Mesothelial cell of epicardium (in vitro differentiated cells): ENCODE data around the gene TNS1. TPM values are rescaled to one million over a fixed set of nuclear protein-coding genes. Genes with fewer than 3 reads are reported as not detected.

Experiments used
- DNase-seq, 2 experiments: peaks; one replicate each; pipeline ENCODE4 v3.0.0; 2021; ENCODE audit warnings: low spot score in 2 of 2; ENCODE audit not compliant: unreplicated experiment in 2 of 2
- H3K27ac Mint-ChIP-seq: 2 replicates; pipeline ENCODE4 v1.8.0; 2021; ENCODE audit warnings: mixed read lengths
- H3K27me3 Mint-ChIP-seq: 2 replicates; pipeline ENCODE4 v1.8.0; 2021; ENCODE audit warnings: low read depth, mixed read lengths
- H3K36me3 Mint-ChIP-seq: 2 replicates; pipeline ENCODE4 v1.8.0; 2021; ENCODE audit warnings: mixed read lengths
- H3K4me1 Mint-ChIP-seq: 2 replicates; pipeline ENCODE4 v1.8.0; 2021; ENCODE audit warnings: mixed read lengths
- H3K4me3 Mint-ChIP-seq: 2 replicates; pipeline ENCODE4 v1.8.0; 2021; ENCODE audit warnings: mild to moderate bottlenecking, moderate library complexity, mixed read lengths
- H3K9me3 Mint-ChIP-seq: 2 replicates; pipeline ENCODE4 v1.8.0; 2021; ENCODE audit warnings: mixed read lengths
- total RNA-seq: library from RNA; stranded (reverse); gene quantifications from 3 replicates; pipeline ENCODE4 v1.2.1, GENCODE V29; 2021
- TF ChIP-seq, protein P1 (sequence below): fragments of 200-600 bp; sonication (generic); IDR thresholded peaks from one replicate; pipeline ENCODE4 v1.5.0; 2021; ENCODE audit warnings: antibody characterized with exemption; ENCODE audit not compliant: unreplicated experiment

TNS1 gene
- total RNA-seq, 1 donor from 2014 or later, result 130 TPM

DNA sequence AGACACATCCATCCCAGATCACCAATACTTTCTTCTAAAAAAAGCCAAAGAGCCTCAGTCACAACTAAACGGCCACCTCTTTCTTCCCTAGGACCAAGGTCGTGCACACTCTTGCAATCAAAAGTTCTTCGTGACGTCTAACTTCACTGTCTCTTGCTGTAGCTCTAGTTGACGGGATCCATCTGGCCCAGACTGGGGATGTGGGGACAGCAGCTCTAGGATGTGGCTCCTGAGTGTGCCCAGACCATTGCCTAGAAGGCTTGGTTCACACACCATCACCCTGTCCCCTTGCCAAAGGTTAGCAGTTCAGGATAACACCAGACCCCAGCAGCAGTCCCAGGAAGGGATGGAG, 98.2 kb downstream of the TNS1 start:
- Mint-ChIP-seq H3K4me1 (peaks cover 27% of the 10 kb centered on the region), H3K4me3 (no peak overlapping the region), H3K27ac (peak overlapping the region; percentile 80), H3K27me3 (no peaks in the 10 kb centered on the region), H3K36me3 (peaks cover 6% of the 10 kb centered on the region), H3K9me3 (no peaks in the 10 kb centered on the region)
- TF ChIP-seq, protein P1, sequence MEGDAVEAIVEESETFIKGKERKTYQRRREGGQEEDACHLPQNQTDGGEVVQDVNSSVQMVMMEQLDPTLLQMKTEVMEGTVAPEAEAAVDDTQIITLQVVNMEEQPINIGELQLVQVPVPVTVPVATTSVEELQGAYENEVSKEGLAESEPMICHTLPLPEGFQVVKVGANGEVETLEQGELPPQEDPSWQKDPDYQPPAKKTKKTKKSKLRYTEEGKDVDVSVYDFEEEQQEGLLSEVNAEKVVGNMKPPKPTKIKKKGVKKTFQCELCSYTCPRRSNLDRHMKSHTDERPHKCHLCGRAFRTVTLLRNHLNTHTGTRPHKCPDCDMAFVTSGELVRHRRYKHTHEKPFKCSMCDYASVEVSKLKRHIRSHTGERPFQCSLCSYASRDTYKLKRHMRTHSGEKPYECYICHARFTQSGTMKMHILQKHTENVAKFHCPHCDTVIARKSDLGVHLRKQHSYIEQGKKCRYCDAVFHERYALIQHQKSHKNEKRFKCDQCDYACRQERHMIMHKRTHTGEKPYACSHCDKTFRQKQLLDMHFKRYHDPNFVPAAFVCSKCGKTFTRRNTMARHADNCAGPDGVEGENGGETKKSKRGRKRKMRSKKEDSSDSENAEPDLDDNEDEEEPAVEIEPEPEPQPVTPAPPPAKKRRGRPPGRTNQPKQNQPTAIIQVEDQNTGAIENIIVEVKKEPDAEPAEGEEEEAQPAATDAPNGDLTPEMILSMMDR, result no peak
- DNase-seq, result no peak

DNA sequence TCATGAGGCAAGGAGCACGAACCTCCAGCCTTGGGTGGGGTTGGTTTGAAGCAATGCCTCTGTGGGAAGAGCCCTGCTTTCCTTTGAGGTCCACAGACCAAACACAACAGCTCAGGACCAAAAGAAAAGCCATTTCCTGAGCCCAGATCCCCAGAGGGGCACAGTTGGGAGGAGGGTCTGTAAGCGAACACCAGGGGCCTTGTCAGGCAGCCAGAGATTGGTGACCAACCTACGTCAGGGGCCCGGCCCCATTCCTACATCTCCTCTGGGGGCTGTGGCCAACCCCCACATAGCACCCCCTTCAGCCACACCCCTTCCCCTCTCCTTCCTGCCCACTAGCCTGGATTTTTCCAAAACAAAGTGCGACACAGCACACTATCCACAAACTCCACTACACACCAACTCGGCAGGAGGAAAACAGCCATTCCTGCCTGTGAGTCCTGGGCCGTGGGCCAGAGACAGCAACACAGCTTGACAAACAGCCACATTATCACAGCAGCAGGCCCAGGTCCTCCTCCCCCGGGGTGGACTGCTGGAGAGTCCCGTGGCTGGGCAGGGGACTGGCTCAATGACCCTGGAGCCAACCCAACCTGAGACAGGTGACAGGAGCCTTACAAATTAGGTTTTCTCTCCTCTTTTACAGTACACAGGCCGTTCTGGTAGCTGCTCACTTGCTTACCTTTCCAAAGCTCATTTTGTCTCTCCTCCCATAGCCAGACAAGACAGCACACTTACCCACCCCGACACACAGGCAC, 98.8 kb downstream of the TNS1 start:
- Mint-ChIP-seq H3K9me3 (no peaks in the 10 kb centered on the region), H3K27ac (peak overlapping the region; percentile 80), H3K4me1 (peaks cover 27% of the 10 kb centered on the region), H3K4me3 (peak overlapping the region; percentile 6), H3K27me3 (no peaks in the 10 kb centered on the region), H3K36me3 (peaks cover 6% of the 10 kb centered on the region)
- peak in 1 of 2 experiments; percentile 50 for DNase-seq
- TF ChIP-seq, protein P1, result no peak

DNA sequence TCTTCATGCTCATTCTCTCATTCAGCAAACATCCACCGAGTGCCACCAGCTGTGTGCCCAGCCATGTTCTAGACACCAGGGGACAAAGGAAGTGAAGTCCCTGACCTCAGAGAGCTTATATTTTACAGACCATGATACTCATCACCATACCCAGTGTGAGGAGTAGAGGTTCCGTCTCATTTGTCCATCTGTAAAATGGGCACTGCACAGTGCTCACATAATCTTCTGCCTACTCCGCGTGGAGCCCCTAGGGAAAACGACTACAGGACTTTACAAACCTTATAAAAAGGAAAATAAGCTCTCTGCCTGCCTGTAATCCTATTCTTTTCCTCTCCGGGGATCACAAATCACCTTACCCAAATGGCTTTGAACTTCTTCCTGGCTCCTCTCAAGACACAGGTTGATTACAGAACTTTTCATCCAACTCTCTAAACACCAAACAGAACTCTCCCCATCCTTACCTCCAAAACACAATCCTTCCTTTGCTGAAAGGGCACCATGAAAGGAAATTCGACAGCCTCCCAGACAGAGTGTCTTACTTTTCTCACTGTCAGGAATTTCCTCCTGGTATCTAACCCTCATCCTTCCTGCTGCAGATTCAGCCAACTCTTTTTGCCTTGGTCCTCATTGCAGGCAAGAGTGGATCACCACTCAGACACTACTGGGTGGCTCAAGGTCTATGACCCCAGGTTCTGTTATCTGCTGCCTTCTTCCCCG, 99.5 kb downstream of the TNS1 start:
- DNase-seq, result no peak
- peak overlapping the region; percentile 80 for H3K27ac Mint-ChIP-seq
- H3K4me3 Mint-ChIP-seq, result no peak overlapping the region
- TF ChIP-seq, protein P1, result no peak
- no peaks in the 10 kb centered on the region for H3K27me3 Mint-ChIP-seq
- H3K36me3 Mint-ChIP-seq, result peaks cover 6% of the 10 kb centered on the region
- no peaks in the 10 kb centered on the region for H3K9me3 Mint-ChIP-seq
- H3K4me1 Mint-ChIP-seq, result peaks cover 27% of the 10 kb centered on the region

DNA sequence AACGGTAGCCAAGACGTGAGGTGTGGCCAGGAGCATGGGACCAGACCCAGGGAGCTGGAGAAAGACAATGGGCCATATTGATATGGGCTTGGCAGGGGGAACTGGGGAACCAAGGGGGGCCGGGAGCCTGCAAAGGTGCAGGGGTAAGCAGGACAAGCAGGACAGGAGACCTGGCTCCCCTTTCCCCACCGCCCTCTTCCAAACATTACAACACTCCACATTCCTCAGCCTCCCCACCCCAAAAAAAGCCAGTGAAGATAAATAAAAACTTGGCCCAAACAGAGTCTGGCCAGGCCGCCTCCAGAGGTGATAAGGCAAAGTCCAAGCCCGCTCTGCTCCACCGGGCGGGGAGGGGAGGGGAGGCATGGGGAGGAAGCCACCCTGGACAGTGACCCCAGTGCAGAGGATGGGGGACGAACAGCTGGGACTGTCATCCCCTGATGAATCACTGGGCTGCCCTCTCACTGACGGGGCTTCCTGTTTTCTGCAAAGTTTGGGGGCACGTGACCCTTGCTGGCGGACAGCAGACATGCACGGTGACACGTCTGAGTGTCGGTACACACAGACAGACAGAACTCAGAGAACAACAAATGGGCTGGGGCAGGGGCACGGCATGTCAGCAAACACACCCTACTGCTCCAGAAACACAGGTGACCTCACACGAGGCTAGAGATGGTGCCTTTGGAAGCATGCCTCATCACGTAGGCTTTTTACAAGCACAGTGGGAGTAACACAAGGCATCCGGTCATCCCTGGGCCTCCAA, 100.2 kb downstream of the TNS1 start:
- Mint-ChIP-seq H3K4me1 (peaks cover 27% of the 10 kb centered on the region), H3K36me3 (peaks cover 8% of the 10 kb centered on the region), H3K27me3 (no peaks in the 10 kb centered on the region), H3K27ac (peak overlapping the region; percentile 80), H3K9me3 (no peaks in the 10 kb centered on the region), H3K4me3 (no peak overlapping the region)
- DNase-seq, result no peak
- TF ChIP-seq, protein P1, result no peak

DNA sequence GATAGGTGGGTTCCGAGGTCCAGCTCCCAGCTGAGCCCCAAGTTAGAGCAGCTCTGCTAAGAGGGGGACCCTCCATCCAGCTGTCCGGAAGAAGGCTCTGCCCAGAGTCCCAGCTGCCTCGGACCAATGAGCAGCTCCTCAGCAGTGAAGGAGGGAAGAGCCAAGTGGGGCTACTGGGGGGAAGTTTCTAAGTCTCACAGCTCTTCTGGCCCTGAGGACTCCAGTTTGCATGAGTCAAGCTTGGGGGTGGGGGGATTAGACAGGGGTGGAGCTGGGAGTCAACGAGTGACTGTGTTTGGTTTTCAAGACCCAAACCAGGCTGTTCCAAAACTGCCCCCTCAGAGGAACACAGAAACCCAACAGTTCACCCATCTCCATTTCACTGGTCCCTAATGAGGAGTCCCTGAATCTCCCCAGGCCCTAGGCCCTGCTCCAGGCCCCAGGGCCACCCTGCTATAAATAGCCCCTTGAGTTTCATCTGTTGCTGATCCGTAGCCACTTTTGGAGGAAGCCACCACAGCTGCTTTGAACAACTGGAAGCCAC, 100.9 kb downstream of the TNS1 start:
- peaks cover 27% of the 10 kb centered on the region for H3K4me1 Mint-ChIP-seq
- H3K27me3 Mint-ChIP-seq, result no peaks in the 10 kb centered on the region
- H3K9me3 Mint-ChIP-seq, result no peaks in the 10 kb centered on the region
- H3K4me3 Mint-ChIP-seq, result no peak overlapping the region
- peak overlapping the region; percentile 69 for H3K27ac Mint-ChIP-seq
- TF ChIP-seq, protein P1, result no peak
- no peak for DNase-seq
- H3K36me3 Mint-ChIP-seq, result peaks cover 12% of the 10 kb centered on the region
